Measurements from ENCODE around the gene SP4. TPM values are rescaled to one million over a fixed set of nuclear protein-coding genes. Genes with fewer than 3 reads are reported as not detected.

The SP4 gene
- polyA plus RNA-seq, 3 donors: 1.3 to 1.8 (median 1.3) TPM

DNA sequence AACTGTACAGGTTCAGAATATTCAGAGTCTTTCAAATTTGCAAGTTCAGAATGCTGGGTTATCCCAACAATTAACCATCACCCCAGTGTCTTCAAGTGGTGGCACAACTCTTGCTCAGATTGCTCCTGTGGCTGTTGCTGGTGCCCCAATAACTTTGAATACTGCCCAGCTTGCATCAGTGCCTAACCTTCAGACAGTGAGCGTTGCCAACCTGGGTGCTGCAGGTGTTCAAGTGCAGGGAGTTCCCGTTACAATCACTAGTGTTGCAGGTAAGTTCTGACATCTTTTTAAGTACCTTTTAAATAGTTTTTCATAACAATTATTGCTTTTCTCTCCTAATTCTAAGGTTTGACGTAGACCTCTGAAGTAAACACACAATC lies 2.7 kb downstream of the SP4 start:
- Mint-ChIP-seq H3K9me3 (no peaks in the 10 kb centered on the region), H3K27ac (no peak overlapping the region), H3K27me3 (ENCODE audit: low read depth in 3 of 3) (peaks cover 0 to 2% (median 0%) of the 10 kb centered on the region in 3 donors), H3K4me1 (peaks cover 47% of the 10 kb centered on the region), H3K4me3 (no peak overlapping the region), H3K36me3 (peaks cover 10 to 12% of the 10 kb centered on the region in 2 donors)
- no peak for DNase-seq
- TF ChIP-seq, protein P1, sequence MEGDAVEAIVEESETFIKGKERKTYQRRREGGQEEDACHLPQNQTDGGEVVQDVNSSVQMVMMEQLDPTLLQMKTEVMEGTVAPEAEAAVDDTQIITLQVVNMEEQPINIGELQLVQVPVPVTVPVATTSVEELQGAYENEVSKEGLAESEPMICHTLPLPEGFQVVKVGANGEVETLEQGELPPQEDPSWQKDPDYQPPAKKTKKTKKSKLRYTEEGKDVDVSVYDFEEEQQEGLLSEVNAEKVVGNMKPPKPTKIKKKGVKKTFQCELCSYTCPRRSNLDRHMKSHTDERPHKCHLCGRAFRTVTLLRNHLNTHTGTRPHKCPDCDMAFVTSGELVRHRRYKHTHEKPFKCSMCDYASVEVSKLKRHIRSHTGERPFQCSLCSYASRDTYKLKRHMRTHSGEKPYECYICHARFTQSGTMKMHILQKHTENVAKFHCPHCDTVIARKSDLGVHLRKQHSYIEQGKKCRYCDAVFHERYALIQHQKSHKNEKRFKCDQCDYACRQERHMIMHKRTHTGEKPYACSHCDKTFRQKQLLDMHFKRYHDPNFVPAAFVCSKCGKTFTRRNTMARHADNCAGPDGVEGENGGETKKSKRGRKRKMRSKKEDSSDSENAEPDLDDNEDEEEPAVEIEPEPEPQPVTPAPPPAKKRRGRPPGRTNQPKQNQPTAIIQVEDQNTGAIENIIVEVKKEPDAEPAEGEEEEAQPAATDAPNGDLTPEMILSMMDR (IDR thresholded peaks at IDR 0.05): no peak
- H3K9ac ChIP-seq (ENCODE audit: insufficient read depth, low read length, poor library complexity, severe bottlenecking): no peak overlapping the region
- peaks cover 25% of the 10 kb centered on the region for H3K79me2 ChIP-seq (ENCODE audit: insufficient read depth, low read length)
- no peaks in the 10 kb centered on the region for H3K27me3 ChIP-seq (ENCODE audit: control insufficient read depth in 2 of 2, insufficient read depth in 2 of 2, low read length in 2 of 2)
- intact Hi-C loops (cut with micrococcal nuclease): no loop called here
- no peak overlapping the region for H3K27ac ChIP-seq (ENCODE audit: low read depth in 1 of 2, low read length in 2 of 2)
- no peaks in the 10 kb centered on the region for H3K9me3 ChIP-seq (replicated peaks in 1 of 2; ENCODE audit: control insufficient read depth in 1 of 2, insufficient read depth in 1 of 2, low read length in 2 of 2)
- H3K4me2 ChIP-seq (replicated peaks; ENCODE audit: extremely low read depth, low read length, poor library complexity, severe bottlenecking): no peak overlapping the region
- H4K20me1 ChIP-seq (ENCODE audit: insufficient read depth, low read length): no peaks in the 10 kb centered on the region
- H3K36me3 ChIP-seq (replicated peaks in 1 of 2; ENCODE audit: control insufficient read depth in 1 of 2, insufficient read depth in 2 of 2, low read length in 2 of 2): no peaks in the 10 kb centered on the region
- no peak overlapping the region for H3K4me3 ChIP-seq (replicated peaks in 1 of 3; ENCODE audit: low read depth in 2 of 3, low read length in 3 of 3)
- no peak overlapping the region for H2AFZ ChIP-seq (ENCODE audit: insufficient read depth, low read depth, low read length, poor library complexity, severe bottlenecking)
- peaks cover 17 to 35% of the 10 kb centered on the region in 2 donors for H3K4me1 ChIP-seq (ENCODE audit: control insufficient read depth in 1 of 2, insufficient read depth in 2 of 2, low read length in 2 of 2)
- 100% methylated on average over 1 of the region's 3 CpGs for WGBS (ENCODE audit: insufficient coverage)

DNA sequence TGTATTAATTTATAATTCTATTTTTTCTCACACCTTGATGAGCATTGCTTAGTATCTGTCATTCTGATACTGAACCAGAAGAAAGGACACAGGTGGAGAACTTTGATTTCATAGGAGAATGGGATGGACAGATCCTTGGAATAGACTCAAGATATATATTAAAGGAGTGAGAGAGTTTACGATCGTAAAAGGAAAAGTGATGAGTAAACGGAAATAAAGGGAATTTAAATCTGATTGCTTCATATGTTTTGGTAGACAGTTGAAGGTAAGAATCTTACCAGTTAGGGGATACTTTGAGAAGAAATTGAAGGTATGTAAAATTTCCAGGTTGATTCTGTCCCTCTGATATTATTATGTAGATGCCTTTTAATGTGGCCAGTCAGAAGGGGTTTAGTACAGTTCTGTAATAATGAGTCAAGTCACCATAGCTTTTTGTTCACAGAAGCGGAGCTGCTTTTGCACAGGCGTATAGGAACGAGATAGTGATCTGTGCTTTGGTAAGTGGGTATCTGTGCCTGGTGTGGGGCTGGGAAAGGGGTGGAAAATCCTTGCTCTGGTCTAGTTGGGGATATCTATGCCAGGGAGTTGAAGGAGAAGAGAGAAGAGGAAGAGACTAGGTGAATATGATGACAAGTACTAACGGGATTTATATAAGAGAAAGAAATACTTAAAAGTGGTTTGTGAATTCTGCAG lies 15.4 kb downstream of the SP4 start:
- no peaks in the 10 kb centered on the region for H3K9me3 ChIP-seq (replicated peaks in 1 of 2; ENCODE audit: control insufficient read depth in 1 of 2, insufficient read depth in 1 of 2, low read length in 2 of 2)
- peaks cover 0 to 3% of the 10 kb centered on the region in 2 donors for H3K36me3 ChIP-seq (replicated peaks in 1 of 2; ENCODE audit: control insufficient read depth in 1 of 2, insufficient read depth in 2 of 2, low read length in 2 of 2)
- Mint-ChIP-seq H3K4me1 (no peaks in the 10 kb centered on the region), H3K9me3 (peaks cover 0 to 3% (median 0%) of the 10 kb centered on the region in 7 donors), H3K4me3 (no peak overlapping the region), H3K27ac (no peak overlapping the region), H3K27me3 (ENCODE audit: low read depth in 3 of 3) (no peaks in the 10 kb centered on the region), H3K36me3 (peaks cover 36 to 53% of the 10 kb centered on the region in 2 donors)
- H3K27me3 ChIP-seq (ENCODE audit: control insufficient read depth in 2 of 2, insufficient read depth in 2 of 2, low read length in 2 of 2): no peaks in the 10 kb centered on the region
- no peak overlapping the region for H3K4me3 ChIP-seq (replicated peaks in 1 of 3; ENCODE audit: low read depth in 2 of 3, low read length in 3 of 3)
- H3K4me2 ChIP-seq (replicated peaks; ENCODE audit: extremely low read depth, low read length, poor library complexity, severe bottlenecking): no peak overlapping the region
- TF ChIP-seq, protein P1 (IDR thresholded peaks at IDR 0.05): no peak
- DNase-seq: no peak
- no peaks in the 10 kb centered on the region for H3K4me1 ChIP-seq (ENCODE audit: control insufficient read depth in 1 of 2, insufficient read depth in 2 of 2, low read length in 2 of 2)
- H3K9ac ChIP-seq (ENCODE audit: insufficient read depth, low read length, poor library complexity, severe bottlenecking): no peak overlapping the region
- no peaks in the 10 kb centered on the region for H3K79me2 ChIP-seq (ENCODE audit: insufficient read depth, low read length)
- no peaks in the 10 kb centered on the region for H4K20me1 ChIP-seq (ENCODE audit: insufficient read depth, low read length)
- intact Hi-C loops (cut with micrococcal nuclease): no loop called here
- 90% methylated on average over 6 of the region's 7 CpGs for WGBS (ENCODE audit: insufficient coverage)
- H2AFZ ChIP-seq (ENCODE audit: insufficient read depth, low read depth, low read length, poor library complexity, severe bottlenecking): no peak overlapping the region
- H3K27ac ChIP-seq (ENCODE audit: low read depth in 1 of 2, low read length in 2 of 2): no peak overlapping the region
